ENCODE data around the gene SAMD10. TPM values are rescaled to one million over a fixed set of nuclear protein-coding genes. Genes with fewer than 3 reads are reported as not detected.
"Not testable (repeated sequence)": the region's sequence is repeated elsewhere in the genome, so short reads cannot be mapped to it uniquely, and the experiment has no call there.

Gene SAMD10
- total and polyA plus RNA-seq, 2 of the 8 experiments (the other 6 are each of a cell fraction or from before 2014, with no cell fraction given): 3.0 to 5.2 TPM

- TF ChIP-seq POLR2AphosphoS5 (IDR thresholded peaks at IDR 0.05; ENCODE audit: low read depth, low read length) (no peak), ATF3 (IDR thresholded peaks at IDR 0.05; ENCODE audit: insufficient read depth, low read depth, low read length) (no peak), JUN (IDR thresholded peaks at IDR 0.05; ENCODE audit: low read depth, low read length) (no peak), RXRA (IDR thresholded peaks at IDR 0.05; ENCODE audit: insufficient read depth, low read depth, low read length) (no peak)
Measured at GRCh38 chr20:63930971-63931553, 48.4 kb downstream of the SAMD10 start (continued).

- H3K9me3 ChIP-seq (ENCODE audit: insufficient read depth in 2 of 2, low read depth in 1 of 2, low read length in 1 of 2); H3K27ac ChIP-seq (ENCODE audit: low read depth, low read length); H3K4me2 ChIP-seq (ENCODE audit: insufficient read depth in 1 of 2, low read depth in 2 of 2, low read length in 2 of 2); H3K23me2 ChIP-seq (ENCODE audit: low read depth, low read length); H2BK20ac ChIP-seq (ENCODE audit: low read length); H4K5ac ChIP-seq (ENCODE audit: insufficient read length, low read depth, low read length); H4K91ac ChIP-seq (replicated peaks; ENCODE audit: insufficient read length, low read length); DNase-seq (ENCODE audit: low read depth in 1 of 2, low spot score in 2 of 2); H4K8ac ChIP-seq (ENCODE audit: extremely low read depth, insufficient read depth, low read length); H3K79me1 ChIP-seq (ENCODE audit: low read depth, low read length); H3K56ac ChIP-seq (replicated peaks; ENCODE audit: insufficient read length, low read depth, low read length); H3K23ac ChIP-seq (ENCODE audit: insufficient read length); H2BK15ac ChIP-seq (ENCODE audit: low read length); H3K18ac ChIP-seq (ENCODE audit: extremely low read depth, low read length); FAIRE-seq; H2AFZ ChIP-seq (ENCODE audit: low read length); H2AK5ac ChIP-seq (ENCODE audit: low read depth, low read length); H3K9ac ChIP-seq (replicated peaks in 1 of 4; ENCODE audit: extremely low read depth in 1 of 4, low read depth in 3 of 4, low read length in 3 of 4); H3K79me2 ChIP-seq (ENCODE audit: control insufficient read depth in 1 of 2, insufficient read depth in 2 of 2, low read length in 2 of 2); H2BK12ac ChIP-seq (ENCODE audit: low read depth, low read length); POLR2A ChIA-PET (ENCODE audit: partially characterized antibody); H3K27me3 ChIP-seq (replicated peaks in 1 of 4; ENCODE audit: control insufficient read depth in 3 of 4, extremely low read depth in 1 of 4, insufficient read depth in 3 of 4, low read length in 3 of 4); H3K4me3 ChIP-seq (ENCODE audit: extremely low read depth in 1 of 4, insufficient read depth in 2 of 4, low read depth in 3 of 4, low read length in 4 of 4); H3K14ac ChIP-seq (ENCODE audit: insufficient read length); H2BK120ac ChIP-seq (replicated peaks; ENCODE audit: low read depth, low read length); H3K4me1 ChIP-seq (replicated peaks in 1 of 4; ENCODE audit: control insufficient read depth in 3 of 4, insufficient read depth in 4 of 4, low read length in 3 of 4); H2BK5ac ChIP-seq (ENCODE audit: low read depth, low read length); H3K4ac ChIP-seq (replicated peaks; ENCODE audit: insufficient read length, low read depth, low read length): not testable (repeated sequence)
- WGBS, 2 experiments (ENCODE audit: extremely low coverage in 1 of 2, insufficient coverage in 1 of 2, insufficient read length in 1 of 2, insufficient replicate concordance in 2 of 2, low coverage in 1 of 2, low lambda C conversion rate in 2 of 2, missing lambda C conversion rate in 1 of 2): 97% methylated on average over 31 of the region's 31 CpGs; no CpG with 5 or more reads in 1 of the 2 experiments
- CTCF ChIA-PET (ENCODE audit: partially characterized antibody): interaction anchor here (1.0 to 1.8 kb wide), 2 partner anchors 11 to 44 kb away, joined by 3 to 6 read pairs; no protein-coding TSS in a partner anchor
- Histone ChIP-seq H4K20me1 (replicated peaks in 1 of 2; ENCODE audit: control insufficient read depth in 1 of 2, insufficient read depth in 2 of 2, low read length in 2 of 2) (peaks cover 6 to 11% of the 10 kb centered on the region in 2 experiments), H3K36me3 (ENCODE audit: control insufficient read depth in 2 of 4, insufficient read depth in 4 of 4, low read length in 3 of 4) (peaks cover 2 to 28% (median 18%) of the 10 kb centered on the region in 4 experiments; a peak in 6 of 8 replicates)
Measured at GRCh38 chr20:63929473-63929883, 50.0 kb downstream of the SAMD10 start.

Measured in H1 (cell line).